ENCODE data around the gene ALDH8A1.

The ALDH8A1 gene

DNA sequence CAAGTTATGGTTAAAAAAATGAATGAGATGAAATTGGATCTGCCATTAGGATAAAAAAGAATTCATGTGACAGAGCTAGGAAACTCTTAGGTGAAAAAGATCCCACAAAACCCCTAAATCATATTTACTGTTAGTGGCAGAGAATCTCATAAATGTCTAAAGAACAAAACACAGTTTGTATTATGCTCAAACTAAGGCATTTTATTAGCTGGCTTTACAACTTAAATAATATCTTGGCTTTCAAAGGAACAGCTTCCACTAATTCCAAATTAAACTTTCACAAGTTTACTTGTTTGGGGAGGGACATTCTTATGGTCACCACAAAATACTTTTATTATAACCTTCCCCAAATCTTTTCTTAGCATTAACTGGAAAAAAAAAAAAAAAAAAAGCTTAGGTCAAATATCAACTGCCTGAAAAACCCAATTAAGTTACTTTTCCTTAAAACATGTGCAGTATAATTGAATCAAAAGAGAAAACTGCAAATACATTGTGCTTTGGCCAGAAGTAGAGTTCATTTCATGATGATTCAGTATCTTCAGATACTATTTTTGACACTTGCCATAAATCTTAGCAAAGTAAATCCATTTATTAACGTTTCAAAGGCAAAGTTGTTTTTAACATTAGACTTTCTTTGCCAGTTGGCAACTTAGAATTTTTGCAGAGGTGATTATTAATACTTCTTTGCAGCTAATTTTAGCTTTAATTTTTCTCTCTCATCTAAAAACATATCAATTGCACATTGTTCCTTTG lies 14.7 kb upstream of the ALDH8A1 start:
- Mint-ChIP-seq H3K27me3 (ENCODE audit: low read depth) (no peaks in the 10 kb centered on the region), H3K9me3 (peaks cover 12% of the 10 kb centered on the region), H3K4me3 (no peak overlapping the region), H3K4me1 (ENCODE audit: low read depth) (peaks cover 21% of the 10 kb centered on the region), H3K36me3 (ENCODE audit: low read depth) (peaks cover 65% of the 10 kb centered on the region), H3K27ac (no peak overlapping the region)
- DNase-seq (ENCODE audit: low spot score), result no peak

DNA sequence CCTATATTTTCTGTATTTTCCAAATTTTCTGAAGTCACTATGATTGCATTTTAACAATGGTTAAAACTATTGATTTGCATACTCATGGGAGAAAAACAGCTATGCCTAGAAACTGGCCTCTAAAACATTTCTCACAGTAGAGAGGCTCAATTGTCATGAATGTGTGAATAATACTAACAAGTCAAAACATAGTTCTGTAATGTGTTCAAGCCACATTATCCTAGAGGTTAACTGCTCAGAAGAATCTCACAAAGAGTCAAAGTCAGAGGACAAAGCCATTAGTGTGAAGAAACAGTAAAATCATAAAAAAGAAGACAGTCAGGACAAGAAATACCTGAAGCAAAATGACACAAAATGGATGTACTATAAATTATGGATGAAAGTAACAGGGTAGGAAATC lies 12.5 kb upstream of the ALDH8A1 start:
- H3K36me3 Mint-ChIP-seq (ENCODE audit: low read depth), result peaks cover 61% of the 10 kb centered on the region
- H3K27me3 Mint-ChIP-seq (ENCODE audit: low read depth), result no peaks in the 10 kb centered on the region
- peaks cover 23% of the 10 kb centered on the region for H3K9me3 Mint-ChIP-seq
- peaks cover 16% of the 10 kb centered on the region for H3K4me1 Mint-ChIP-seq (ENCODE audit: low read depth)
- no peak overlapping the region for H3K27ac Mint-ChIP-seq
- no peak for DNase-seq (ENCODE audit: low spot score)
- H3K4me3 Mint-ChIP-seq, result no peak overlapping the region

DNA sequence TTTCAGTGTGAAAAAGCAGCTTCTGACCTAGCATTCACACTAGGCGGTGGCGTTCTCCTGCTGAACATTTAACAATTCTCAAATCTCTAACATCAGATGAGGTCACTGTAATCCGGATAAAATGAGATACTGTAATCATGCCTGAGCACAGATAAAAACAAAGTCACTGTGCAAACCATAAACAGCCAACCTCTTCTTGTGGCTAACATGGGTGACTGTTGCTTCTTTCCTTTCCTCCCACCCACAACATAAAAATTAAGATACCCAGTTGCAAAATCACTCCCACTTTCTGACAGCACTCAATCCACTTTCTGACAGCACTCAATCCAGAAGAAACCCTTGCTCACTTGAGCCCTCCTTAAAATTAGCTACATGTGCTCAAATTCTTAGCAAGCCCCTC lies 11.5 kb upstream of the ALDH8A1 start:
- peak overlapping the region; percentile 46 for H3K27ac Mint-ChIP-seq
- no peak overlapping the region for H3K4me3 Mint-ChIP-seq
- peaks cover 14% of the 10 kb centered on the region for H3K4me1 Mint-ChIP-seq (ENCODE audit: low read depth)
- H3K9me3 Mint-ChIP-seq, result peaks cover 23% of the 10 kb centered on the region
- H3K36me3 Mint-ChIP-seq (ENCODE audit: low read depth), result peaks cover 58% of the 10 kb centered on the region
- peak; percentile 24 for DNase-seq (ENCODE audit: low spot score)
- H3K27me3 Mint-ChIP-seq (ENCODE audit: low read depth), result no peaks in the 10 kb centered on the region

DNA sequence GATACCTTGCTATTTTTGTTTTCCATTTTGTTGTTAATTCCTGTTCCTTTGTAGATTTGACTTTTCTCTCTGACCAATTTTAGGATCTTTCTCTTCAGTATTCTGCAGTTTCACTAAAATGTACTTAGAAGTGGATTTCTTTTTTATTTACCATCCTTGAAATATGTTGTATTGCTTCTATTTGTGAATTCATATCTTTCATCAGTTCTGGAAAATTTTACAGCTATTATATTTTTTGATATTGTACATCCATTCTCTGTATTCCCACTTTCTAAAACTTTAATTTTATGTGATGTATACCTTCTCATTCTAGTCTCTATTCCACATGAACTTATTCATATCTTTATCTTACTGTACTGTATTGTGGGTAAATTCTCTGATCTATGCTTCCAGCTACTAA lies 9.7 kb upstream of the ALDH8A1 start:
- Mint-ChIP-seq H3K4me3 (no peak overlapping the region), H3K36me3 (ENCODE audit: low read depth) (peaks cover 50% of the 10 kb centered on the region), H3K4me1 (ENCODE audit: low read depth) (peaks cover 14% of the 10 kb centered on the region), H3K27me3 (ENCODE audit: low read depth) (no peaks in the 10 kb centered on the region), H3K27ac (no peak overlapping the region), H3K9me3 (peaks cover 23% of the 10 kb centered on the region)
- no peak for DNase-seq (ENCODE audit: low spot score)

DNA sequence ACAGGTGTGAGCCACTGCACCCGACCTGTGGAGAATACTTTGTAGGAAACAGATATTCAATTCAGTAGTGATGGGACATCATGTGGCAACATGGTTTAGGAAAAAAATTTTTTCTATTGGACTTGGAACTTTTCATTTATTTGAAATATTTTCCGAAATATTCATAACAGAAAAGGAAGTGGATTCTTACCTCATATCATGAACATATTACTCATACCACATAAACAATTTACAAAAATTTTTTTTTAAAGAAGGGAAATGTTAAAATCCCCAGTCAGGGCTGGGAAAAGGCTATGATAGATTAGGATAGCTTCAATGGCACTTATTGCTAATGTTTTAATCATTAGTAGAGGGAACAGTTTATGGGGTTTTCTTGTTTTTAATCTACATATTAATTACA lies 6.8 kb upstream of the ALDH8A1 start:
- no peak for DNase-seq (ENCODE audit: low spot score)
- Mint-ChIP-seq H3K27me3 (ENCODE audit: low read depth) (no peaks in the 10 kb centered on the region), H3K9me3 (peaks cover 23% of the 10 kb centered on the region), H3K27ac (no peak overlapping the region), H3K4me1 (ENCODE audit: low read depth) (peaks cover 11% of the 10 kb centered on the region), H3K36me3 (ENCODE audit: low read depth) (peaks cover 26% of the 10 kb centered on the region), H3K4me3 (no peak overlapping the region)

DNA sequence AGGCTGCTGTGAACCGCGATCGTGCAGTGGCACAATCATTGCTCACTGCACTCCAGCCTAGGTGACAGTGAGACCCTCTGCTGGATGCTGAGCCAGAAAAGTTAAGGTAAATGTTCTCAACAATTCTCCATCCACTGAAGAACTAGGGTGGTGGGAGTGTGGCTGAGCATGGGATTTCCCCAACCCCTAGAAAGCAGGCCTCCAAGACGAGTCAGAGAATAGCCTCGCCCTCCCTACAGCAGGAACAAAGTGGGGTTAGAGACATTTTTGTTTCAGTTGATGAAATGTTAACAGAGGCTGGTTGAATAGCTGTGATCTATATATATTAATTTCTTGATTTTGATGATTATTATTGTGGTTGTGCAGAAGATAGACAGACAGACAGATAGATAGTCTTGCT lies 6.1 kb upstream of the ALDH8A1 start:
- peaks cover 20% of the 10 kb centered on the region for H3K9me3 Mint-ChIP-seq
- peaks cover 5% of the 10 kb centered on the region for H3K4me1 Mint-ChIP-seq (ENCODE audit: low read depth)
- H3K27me3 Mint-ChIP-seq (ENCODE audit: low read depth), result no peaks in the 10 kb centered on the region
- no peak overlapping the region for H3K27ac Mint-ChIP-seq
- DNase-seq (ENCODE audit: low spot score), result no peak
- peaks cover 20% of the 10 kb centered on the region for H3K36me3 Mint-ChIP-seq (ENCODE audit: low read depth)
- H3K4me3 Mint-ChIP-seq, result no peak overlapping the region

DNA sequence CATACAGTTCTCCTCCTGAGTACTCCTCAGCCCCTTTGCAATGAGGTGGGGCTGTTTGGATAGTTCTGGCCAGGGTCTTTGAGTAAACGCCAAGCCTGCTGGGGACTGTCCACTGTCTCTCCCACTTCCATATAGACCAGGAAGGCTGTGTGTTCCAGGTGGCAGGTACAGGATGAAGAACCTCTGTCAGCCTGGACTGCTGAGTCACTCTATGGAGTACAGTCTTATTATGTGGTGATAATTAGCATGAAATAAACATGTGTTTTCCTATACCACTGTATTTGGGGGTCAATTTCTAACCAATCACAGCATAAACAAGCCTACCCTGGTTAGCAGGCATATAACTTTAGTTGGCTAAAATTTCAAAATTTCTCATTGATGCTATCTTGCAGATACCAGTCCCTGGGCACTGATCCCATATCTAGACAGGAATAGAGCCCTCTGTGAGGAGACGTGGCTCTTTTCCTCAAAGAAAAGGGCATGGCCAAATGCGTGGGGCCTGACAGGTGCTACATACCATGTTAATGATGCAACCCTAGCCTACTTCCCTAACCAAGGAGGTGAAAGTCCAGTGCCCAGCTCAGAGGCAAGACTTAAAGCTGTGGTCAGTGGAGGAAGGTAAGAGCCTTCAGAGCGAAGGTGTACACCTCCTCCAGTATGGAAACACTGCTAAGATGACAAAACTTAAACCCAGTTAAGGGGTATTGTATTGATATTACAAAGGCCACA lies 4.5 kb upstream of the ALDH8A1 start:
- no peak for DNase-seq (ENCODE audit: low spot score)
- Mint-ChIP-seq H3K27me3 (ENCODE audit: low read depth) (no peaks in the 10 kb centered on the region), H3K9me3 (peaks cover 9% of the 10 kb centered on the region), H3K36me3 (ENCODE audit: low read depth) (peaks cover 9% of the 10 kb centered on the region), H3K27ac (no peak overlapping the region), H3K4me3 (no peak overlapping the region), H3K4me1 (ENCODE audit: low read depth) (peaks cover 3% of the 10 kb centered on the region)

DNA sequence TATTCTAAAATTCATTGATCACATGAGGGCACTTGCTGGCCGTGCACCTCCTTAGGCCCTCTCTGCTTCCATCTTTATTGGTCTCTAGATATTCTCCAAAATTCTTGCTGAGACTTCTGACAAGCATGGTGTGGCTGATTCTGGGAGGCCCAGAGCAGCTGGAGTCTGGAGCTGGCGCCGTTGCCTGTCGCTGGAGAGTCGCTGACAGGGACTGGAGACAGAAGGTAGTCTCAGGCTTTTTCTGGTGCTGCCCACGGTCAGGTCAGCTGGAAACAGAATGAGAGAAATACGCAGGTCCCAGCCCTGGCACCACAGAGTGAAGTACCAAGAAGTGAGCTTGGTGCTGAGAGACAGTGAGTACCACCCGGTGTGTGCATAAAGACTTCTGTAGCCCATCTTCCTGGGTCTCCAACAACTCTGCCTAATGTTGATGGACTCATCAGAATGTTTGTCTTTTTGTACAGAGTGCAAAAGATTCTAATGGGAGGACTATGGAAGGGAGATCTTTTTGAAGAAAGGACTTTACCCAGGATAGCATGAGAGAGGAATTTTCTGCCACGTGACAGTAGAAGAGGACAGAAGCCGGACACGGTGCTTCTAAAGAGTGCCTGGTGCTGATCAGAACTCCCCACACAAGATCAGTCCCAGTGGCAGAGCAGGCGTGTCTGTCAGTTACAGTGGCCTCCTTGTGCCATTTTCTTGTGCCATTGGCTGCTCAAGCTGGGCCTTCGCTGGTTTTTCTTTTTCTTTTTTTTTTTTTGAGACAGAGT lies 1.8 kb upstream of the ALDH8A1 start:
- H3K27me3 Mint-ChIP-seq (ENCODE audit: low read depth), result no peaks in the 10 kb centered on the region
- no peak overlapping the region for H3K27ac Mint-ChIP-seq
- H3K9me3 Mint-ChIP-seq, result peaks cover 5% of the 10 kb centered on the region
- no peak overlapping the region for H3K4me3 Mint-ChIP-seq
- H3K36me3 Mint-ChIP-seq (ENCODE audit: low read depth), result no peaks in the 10 kb centered on the region
- DNase-seq (ENCODE audit: low spot score), result no peak
- H3K4me1 Mint-ChIP-seq (ENCODE audit: low read depth), result peaks cover 2% of the 10 kb centered on the region

DNA sequence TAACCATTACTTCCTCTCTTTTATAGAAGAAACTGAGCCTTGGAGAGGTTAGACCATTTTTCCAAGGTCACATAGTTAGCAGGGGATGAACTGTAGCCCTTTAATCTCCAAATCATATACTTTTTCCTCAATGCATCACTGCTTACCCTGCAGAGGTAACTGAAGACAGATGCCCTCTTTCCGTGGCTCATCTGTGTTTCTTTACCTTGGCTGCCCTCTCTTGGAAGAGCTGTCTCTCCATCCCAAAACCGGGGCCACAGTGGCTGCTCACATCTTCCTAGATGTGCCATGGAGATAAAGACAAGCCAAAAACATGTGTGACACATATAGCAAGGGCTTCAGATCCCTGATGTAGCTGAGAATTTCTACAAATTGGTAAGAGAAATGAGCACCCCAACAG lies 581 bp upstream of the ALDH8A1 start:
- Mint-ChIP-seq H3K4me1 (ENCODE audit: low read depth) (peaks cover 2% of the 10 kb centered on the region), H3K27me3 (ENCODE audit: low read depth) (no peaks in the 10 kb centered on the region), H3K27ac (no peak overlapping the region), H3K9me3 (peaks cover 5% of the 10 kb centered on the region), H3K4me3 (no peak overlapping the region), H3K36me3 (ENCODE audit: low read depth) (no peaks in the 10 kb centered on the region)
- no peak for DNase-seq (ENCODE audit: low spot score)

DNA sequence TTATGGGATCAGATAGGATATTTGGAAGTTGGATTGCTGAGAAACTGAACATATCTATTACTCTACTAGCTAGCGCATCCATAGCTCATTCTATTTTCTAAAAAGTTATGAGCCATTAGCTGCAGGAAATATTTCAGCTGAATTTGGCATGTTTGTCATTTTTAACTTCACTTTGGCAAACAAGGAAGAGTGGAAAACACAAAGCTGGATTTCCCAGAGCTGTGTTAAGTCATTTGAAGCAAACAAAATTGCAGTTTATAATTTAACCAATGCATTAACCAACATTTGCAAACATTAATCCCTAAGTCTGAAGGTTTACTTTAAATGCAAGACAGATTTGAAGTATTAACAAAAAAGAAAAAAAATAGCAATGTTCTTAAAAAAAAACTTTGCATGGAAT lies 1.2 kb downstream of the ALDH8A1 start:
- no peak overlapping the region for H3K4me3 Mint-ChIP-seq
- H3K4me1 Mint-ChIP-seq (ENCODE audit: low read depth), result peaks cover 2% of the 10 kb centered on the region
- no peak overlapping the region for H3K27ac Mint-ChIP-seq
- no peaks in the 10 kb centered on the region for H3K36me3 Mint-ChIP-seq (ENCODE audit: low read depth)
- peaks cover 5% of the 10 kb centered on the region for H3K9me3 Mint-ChIP-seq
- no peak for DNase-seq (ENCODE audit: low spot score)
- no peaks in the 10 kb centered on the region for H3K27me3 Mint-ChIP-seq (ENCODE audit: low read depth)

DNA sequence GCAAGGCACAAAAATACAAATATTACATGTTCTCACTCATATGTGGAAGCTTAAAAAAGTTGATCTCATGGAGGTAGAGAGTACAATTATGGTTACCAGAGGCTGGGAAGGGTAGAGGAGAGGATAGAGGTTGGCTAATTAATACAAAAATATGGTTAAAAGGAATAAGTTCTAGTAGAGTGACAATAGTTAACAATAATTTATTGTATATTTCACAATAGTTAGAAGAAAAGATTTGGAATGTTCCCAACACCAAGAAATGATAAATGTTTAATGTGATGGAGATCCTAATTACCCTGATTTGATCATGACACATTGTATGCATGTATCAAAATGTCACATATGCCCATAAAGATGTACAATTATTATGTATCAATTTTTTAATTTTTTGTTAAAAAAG lies 1.8 kb downstream of the ALDH8A1 start:
- no peaks in the 10 kb centered on the region for H3K36me3 Mint-ChIP-seq (ENCODE audit: low read depth)
- peaks cover 2% of the 10 kb centered on the region for H3K4me1 Mint-ChIP-seq (ENCODE audit: low read depth)
- DNase-seq (ENCODE audit: low spot score), result no peak
- no peaks in the 10 kb centered on the region for H3K27me3 Mint-ChIP-seq (ENCODE audit: low read depth)
- peaks cover 5% of the 10 kb centered on the region for H3K9me3 Mint-ChIP-seq
- no peak overlapping the region for H3K4me3 Mint-ChIP-seq
- no peak overlapping the region for H3K27ac Mint-ChIP-seq

DNA sequence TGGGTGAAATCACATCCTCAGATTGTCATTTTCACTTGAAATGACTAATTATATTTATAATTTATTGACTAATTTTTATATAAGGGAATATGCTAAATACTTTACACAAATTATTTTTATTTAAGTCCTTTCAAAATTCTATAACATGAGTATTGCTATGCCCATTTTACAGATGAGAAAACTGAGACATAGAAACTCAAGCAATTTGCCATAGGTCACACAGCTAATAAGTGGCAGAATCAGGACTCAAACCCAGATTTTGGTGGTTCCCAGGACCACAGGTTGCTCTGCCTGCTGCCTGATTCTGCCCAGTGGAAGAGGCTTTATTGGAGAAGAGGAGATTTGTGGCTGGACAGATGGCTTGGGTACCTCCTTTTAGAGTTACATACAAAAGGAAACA lies 4.9 kb downstream of the ALDH8A1 start:
- DNase-seq (ENCODE audit: low spot score), result no peak
- Mint-ChIP-seq H3K27me3 (ENCODE audit: low read depth) (no peaks in the 10 kb centered on the region), H3K4me3 (no peak overlapping the region), H3K27ac (no peak overlapping the region), H3K36me3 (ENCODE audit: low read depth) (no peaks in the 10 kb centered on the region), H3K4me1 (ENCODE audit: low read depth) (no peaks in the 10 kb centered on the region), H3K9me3 (peaks cover 5% of the 10 kb centered on the region)

DNA sequence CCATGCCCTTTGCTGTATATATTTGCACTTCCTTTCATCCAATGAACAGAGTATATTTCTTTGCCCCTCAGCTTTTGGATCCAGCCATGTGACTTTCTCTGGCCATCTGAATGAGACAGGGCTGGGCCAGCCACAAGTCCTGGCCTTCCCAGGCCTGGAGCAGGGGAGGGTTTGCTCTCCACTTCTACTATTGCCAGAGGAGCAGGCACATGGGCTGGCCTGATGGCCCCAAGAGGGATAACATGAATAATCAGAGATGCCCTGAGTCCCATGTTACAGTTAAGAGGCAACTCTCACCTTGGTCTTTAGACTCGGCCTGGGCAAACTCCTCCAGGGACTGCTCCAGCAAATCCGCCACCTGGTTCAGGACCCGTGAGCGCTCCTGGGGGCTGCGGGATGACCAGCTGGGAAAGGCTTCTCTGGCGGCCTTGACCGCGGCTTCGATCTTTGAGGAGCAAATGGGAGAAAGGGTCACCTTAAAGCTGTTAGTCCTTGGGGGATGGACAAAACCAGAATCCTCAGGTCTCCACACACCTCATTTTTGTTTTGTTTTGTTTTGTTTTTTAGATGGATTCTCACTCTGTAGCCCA lies 6.3 kb downstream of the ALDH8A1 start:
- Mint-ChIP-seq H3K36me3 (ENCODE audit: low read depth) (no peaks in the 10 kb centered on the region), H3K4me3 (no peak overlapping the region), H3K27ac (peak overlapping the region; percentile 8), H3K9me3 (peaks cover 5% of the 10 kb centered on the region), H3K4me1 (ENCODE audit: low read depth) (peaks cover 7% of the 10 kb centered on the region), H3K27me3 (ENCODE audit: low read depth) (no peaks in the 10 kb centered on the region)
- no peak for DNase-seq (ENCODE audit: low spot score)

DNA sequence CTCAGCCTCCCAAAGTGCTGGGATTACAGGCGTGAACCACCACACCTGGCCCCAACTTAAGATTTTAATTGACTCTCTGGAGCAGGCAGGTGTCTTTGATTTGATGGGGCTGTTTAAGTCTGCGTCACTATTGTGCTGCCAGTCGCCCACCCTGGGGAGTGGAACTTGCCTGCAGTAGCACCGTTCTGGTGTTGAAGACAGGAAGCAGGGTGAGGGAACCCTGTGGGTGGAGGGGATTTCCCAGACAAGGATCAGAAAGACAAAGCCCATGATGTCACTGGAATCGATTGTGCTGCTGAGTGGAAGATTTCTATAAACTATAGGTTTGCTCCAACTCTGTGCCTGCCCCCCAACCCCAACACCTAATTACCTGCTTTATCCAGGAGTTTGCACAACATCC lies 11.0 kb downstream of the ALDH8A1 start:
- Mint-ChIP-seq H3K9me3 (no peaks in the 10 kb centered on the region), H3K4me1 (ENCODE audit: low read depth) (peaks cover 7% of the 10 kb centered on the region), H3K4me3 (no peak overlapping the region), H3K27me3 (ENCODE audit: low read depth) (no peaks in the 10 kb centered on the region), H3K36me3 (ENCODE audit: low read depth) (no peaks in the 10 kb centered on the region), H3K27ac (peak overlapping the region; percentile 56)
- peak; percentile 65 for DNase-seq (ENCODE audit: low spot score)
